GM06990 (cell line): ENCODE results near the gene RNF144A.
"Not testable (repeated sequence)": the region's sequence is repeated elsewhere in the genome, so short reads cannot be mapped to it uniquely, and the experiment has no call there.

Experiments used
- DNase-seq: peaks from one replicate; pipeline ENCODE4 v3.0.0-alpha.2; 2011; ENCODE audit not compliant: insufficient read length; ENCODE audit errors: extremely low read depth
- H3K27me3 ChIP-seq: replicated peaks from 2 replicates; pipeline ENCODE4 v1.6.0; 2011; ENCODE audit warnings: low read length; ENCODE audit not compliant: control insufficient read depth, insufficient read depth
- H3K36me3 ChIP-seq: 2 replicates; pipeline ENCODE4 v1.5.1; 2011; ENCODE audit warnings: low read length; ENCODE audit not compliant: control insufficient read depth, insufficient read depth
- H3K4me3 ChIP-seq: replicated peaks from 2 replicates; pipeline ENCODE4 v1.5.1; 2011; ENCODE audit warnings: low read depth, mild to moderate bottlenecking, control low read depth, low read length
- TF ChIP-seq, protein P1 (sequence below): IDR thresholded peaks from 2 replicates; pipeline ENCODE4 v1.5.1; 2011; ENCODE audit warnings: low read length, control low read depth, mild to moderate bottlenecking, inconsistent platforms; ENCODE audit not compliant: insufficient read depth, poor library complexity, severe bottlenecking

The RNF144A gene

DNA sequence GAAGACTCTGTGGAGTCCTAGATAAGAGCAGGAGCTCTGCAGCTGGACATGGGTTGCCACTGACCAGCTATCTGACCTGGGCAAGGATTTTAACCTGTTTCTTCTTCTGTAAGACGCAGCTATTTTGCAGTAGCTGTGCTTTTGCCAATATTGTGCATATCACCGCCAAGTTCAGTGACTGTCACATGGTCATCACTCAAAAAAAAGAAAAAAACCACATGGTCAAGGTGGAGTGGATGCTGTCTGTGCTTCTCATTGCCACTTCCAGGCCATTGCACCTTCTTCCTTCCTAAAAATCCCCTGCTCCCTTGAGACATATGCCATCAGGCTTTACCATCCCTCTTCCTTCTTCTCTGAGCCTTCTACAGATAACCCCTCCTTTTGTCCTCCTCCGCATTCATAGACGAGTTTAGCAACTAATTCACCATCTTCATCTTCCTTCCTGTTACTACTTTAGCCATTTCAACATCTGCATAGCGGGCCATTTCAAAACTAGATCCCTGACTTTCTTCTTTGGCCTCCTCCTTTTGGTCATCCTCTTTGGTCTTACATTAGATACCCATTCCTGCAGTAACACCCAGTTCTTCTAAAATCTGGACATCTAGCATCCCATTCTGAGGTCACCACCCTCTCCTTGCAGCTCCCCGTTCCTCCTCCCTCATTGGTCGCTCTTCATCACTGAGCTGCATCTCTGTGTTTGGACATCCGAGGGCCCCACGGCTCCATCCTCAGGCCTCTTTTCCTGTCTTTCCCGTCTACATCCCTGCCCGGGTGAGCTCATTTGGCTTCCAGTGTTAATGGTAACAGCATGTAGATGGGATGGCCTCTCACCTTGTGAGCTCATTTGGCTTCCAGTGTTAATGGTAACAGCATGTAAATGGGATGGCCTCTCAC lies 17.8 kb downstream of the RNF144A start:
- no peak overlapping the region for H3K4me3 ChIP-seq
- no peak for DNase-seq
- no peaks in the 10 kb centered on the region for H3K36me3 ChIP-seq
- no peaks in the 10 kb centered on the region for H3K27me3 ChIP-seq
- TF ChIP-seq, protein P1, sequence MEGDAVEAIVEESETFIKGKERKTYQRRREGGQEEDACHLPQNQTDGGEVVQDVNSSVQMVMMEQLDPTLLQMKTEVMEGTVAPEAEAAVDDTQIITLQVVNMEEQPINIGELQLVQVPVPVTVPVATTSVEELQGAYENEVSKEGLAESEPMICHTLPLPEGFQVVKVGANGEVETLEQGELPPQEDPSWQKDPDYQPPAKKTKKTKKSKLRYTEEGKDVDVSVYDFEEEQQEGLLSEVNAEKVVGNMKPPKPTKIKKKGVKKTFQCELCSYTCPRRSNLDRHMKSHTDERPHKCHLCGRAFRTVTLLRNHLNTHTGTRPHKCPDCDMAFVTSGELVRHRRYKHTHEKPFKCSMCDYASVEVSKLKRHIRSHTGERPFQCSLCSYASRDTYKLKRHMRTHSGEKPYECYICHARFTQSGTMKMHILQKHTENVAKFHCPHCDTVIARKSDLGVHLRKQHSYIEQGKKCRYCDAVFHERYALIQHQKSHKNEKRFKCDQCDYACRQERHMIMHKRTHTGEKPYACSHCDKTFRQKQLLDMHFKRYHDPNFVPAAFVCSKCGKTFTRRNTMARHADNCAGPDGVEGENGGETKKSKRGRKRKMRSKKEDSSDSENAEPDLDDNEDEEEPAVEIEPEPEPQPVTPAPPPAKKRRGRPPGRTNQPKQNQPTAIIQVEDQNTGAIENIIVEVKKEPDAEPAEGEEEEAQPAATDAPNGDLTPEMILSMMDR = no peak

DNA sequence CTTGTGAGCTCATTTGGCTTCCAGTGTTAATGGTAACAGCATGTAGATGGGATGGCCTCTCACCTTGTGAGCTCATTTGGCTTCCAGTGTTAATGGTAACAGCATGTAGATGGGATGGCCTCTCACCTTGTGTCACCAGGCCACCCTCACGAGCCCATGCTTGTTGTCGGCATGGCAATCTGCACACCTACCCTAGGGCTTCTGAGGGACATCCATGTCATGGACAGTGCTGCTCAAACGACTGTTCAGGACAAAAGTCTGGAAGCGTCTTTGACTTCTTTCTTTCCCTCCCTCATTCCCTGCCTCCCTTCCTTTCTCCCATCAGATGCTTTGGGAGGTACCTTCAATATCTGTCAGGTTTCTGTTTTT lies 18.4 kb downstream of the RNF144A start:
- H3K36me3 ChIP-seq, H3K27me3 ChIP-seq, DNase-seq, H3K4me3 ChIP-seq: not testable (repeated sequence)

DNA sequence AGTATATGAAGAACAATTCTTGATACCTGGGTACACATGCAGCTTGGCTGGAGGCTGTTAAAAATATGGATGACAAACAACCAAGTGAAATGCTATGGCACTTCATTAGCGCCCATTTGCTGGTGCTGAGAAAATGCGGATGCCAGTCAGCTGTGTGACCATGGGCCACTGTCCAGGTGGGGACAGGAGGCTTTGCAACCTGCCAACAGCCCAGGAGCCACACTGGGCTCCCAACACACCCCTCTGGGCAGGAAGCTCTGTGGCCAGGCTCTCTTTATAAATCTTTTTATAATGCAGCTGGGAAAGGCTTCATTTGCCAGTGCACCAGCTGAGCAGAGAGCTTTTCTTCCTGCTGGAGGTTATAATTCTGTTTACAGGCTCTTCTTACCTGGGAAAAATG lies 19.9 kb downstream of the RNF144A start:
- no peak overlapping the region for H3K4me3 ChIP-seq
- TF ChIP-seq, protein P1 = no peak
- DNase-seq = no peak
- no peaks in the 10 kb centered on the region for H3K36me3 ChIP-seq
- H3K27me3 ChIP-seq = no peaks in the 10 kb centered on the region

DNA sequence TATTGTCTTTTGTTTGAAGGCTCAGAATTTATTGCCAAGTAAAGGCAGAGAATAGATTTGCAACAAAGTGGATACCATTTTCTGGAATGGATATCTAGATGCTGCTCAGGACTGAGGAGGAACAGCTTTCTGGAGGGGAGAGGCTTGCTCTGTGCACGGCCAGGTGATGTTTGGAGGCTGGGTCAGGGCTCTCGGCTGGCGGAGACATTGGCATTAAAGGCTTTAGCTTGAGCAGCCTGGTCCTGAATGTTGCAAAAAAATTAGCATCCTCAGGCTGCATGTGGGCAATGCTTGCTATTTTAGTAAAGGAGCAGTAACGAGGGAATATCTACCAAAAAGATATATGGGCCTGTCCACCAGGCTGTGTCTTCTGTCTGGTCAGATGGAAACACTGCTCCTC lies 20.4 kb downstream of the RNF144A start:
- H3K36me3 ChIP-seq = no peaks in the 10 kb centered on the region
- TF ChIP-seq, protein P1 = no peak
- no peak for DNase-seq
- no peak overlapping the region for H3K4me3 ChIP-seq
- no peaks in the 10 kb centered on the region for H3K27me3 ChIP-seq

DNA sequence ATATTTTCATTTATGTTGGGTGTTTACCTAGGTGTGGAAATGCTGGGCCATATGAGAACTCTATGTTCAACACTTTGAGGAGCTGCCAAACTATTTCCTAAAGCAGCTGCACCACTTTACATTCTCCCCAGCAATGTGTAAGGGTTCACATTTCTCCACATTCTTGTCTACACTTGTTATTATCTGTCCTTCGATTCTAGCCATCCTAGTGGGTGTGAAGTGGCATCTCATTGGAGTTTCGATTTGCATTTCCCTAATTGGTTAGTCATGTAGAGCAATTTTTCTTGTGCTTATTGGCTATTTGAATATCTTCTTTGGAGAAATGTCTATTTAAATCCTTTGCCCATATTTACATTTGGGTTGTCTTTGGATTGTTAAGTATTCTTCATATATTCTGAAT lies 21.9 kb downstream of the RNF144A start:
- DNase-seq = no peak
- TF ChIP-seq, protein P1 = no peak

DNA sequence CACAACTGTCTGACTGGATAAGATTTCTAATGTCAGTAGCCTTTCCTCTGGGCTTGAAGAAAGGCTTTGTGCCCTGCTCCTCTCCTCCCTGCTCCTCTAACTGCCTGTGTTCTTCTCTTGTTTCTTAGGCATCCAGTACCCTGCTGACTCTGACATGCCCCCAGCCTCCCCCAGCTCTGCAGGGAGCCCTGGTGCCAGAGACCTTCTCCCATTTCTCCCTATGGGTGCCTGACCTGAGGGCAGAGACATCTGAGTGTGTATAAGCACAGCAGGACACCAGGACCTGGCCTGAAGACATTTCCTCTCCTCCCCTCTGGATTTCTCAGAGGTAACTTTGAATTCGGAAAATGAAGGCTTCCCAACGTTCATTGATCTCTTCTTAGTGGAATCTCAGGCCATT lies 23.6 kb downstream of the RNF144A start:
- TF ChIP-seq, protein P1 = no peak
- no peaks in the 10 kb centered on the region for H3K27me3 ChIP-seq
- no peaks in the 10 kb centered on the region for H3K36me3 ChIP-seq
- H3K4me3 ChIP-seq = no peak overlapping the region
- no peak for DNase-seq

More for the DNA sequence above, 21.9 kb downstream of the RNF144A start:
- Histone ChIP-seq H3K36me3 (no peaks in the 10 kb centered on the region), H3K4me3 (no peak overlapping the region), H3K27me3 (no peaks in the 10 kb centered on the region)
